ENCODE measurements around the gene AKAP8L. TPM values are rescaled to one million over a fixed set of nuclear protein-coding genes. Genes with fewer than 3 reads are reported as not detected.

Gene AKAP8L
- total RNA-seq, 1 experiment from 2014 or later = 231 TPM

DNA sequence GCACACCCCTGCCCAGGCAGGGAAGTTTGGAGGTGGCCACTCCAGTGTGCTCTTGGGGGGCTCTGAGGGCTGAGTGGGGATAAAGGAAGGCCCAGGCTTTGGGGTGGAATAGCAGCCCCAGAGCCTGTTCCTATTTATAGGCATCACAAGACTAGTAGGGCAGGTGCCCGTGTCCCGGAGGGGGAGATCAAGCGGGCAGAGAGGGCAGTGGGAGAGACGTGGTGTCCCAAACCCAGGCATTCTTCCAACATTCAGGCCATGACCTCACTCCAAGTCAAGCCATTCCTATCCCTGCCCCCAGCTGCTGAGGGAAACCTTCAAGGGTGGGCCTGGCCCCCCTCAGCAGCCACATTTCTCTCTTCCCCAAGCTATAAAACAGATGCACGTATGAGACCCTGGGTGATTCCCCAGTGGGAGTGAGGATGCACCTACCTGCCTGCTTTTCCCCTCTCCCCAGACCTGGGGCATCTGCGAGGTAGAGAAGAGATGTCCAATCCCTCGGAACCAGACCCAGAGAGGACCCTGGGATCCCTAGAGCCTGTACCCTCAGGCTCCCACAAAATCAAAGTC is 27.1 kb upstream of the AKAP8L start:
- ATAC-seq = no peak
- H3K36me3 Mint-ChIP-seq = no peaks in the 10 kb centered on the region
- TF ChIP-seq CREM (CRISPR knock-in tag; IDR thresholded peaks at IDR 0.05) (no peak), ZNF317 (CRISPR knock-in tag; IDR thresholded peaks at IDR 0.05; ENCODE audit: borderline replicate concordance, low read depth) (no peak), ZBTB21 (CRISPR knock-in tag; IDR thresholded peaks at IDR 0.05; ENCODE audit: borderline replicate concordance) (no peak), NFYB (CRISPR knock-in tag; conservative IDR thresholded peaks at IDR 0.05; ENCODE audit: low read depth) (no peak)
- TF ChIP-seq, protein P1, sequence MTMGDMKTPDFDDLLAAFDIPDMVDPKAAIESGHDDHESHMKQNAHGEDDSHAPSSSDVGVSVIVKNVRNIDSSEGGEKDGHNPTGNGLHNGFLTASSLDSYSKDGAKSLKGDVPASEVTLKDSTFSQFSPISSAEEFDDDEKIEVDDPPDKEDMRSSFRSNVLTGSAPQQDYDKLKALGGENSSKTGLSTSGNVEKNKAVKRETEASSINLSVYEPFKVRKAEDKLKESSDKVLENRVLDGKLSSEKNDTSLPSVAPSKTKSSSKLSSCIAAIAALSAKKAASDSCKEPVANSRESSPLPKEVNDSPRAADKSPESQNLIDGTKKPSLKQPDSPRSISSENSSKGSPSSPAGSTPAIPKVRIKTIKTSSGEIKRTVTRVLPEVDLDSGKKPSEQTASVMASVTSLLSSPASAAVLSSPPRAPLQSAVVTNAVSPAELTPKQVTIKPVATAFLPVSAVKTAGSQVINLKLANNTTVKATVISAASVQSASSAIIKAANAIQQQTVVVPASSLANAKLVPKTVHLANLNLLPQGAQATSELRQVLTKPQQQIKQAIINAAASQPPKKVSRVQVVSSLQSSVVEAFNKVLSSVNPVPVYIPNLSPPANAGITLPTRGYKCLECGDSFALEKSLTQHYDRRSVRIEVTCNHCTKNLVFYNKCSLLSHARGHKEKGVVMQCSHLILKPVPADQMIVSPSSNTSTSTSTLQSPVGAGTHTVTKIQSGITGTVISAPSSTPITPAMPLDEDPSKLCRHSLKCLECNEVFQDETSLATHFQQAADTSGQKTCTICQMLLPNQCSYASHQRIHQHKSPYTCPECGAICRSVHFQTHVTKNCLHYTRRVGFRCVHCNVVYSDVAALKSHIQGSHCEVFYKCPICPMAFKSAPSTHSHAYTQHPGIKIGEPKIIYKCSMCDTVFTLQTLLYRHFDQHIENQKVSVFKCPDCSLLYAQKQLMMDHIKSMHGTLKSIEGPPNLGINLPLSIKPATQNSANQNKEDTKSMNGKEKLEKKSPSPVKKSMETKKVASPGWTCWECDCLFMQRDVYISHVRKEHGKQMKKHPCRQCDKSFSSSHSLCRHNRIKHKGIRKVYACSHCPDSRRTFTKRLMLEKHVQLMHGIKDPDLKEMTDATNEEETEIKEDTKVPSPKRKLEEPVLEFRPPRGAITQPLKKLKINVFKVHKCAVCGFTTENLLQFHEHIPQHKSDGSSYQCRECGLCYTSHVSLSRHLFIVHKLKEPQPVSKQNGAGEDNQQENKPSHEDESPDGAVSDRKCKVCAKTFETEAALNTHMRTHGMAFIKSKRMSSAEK (CRISPR knock-in tag; IDR thresholded peaks at IDR 0.05; ENCODE audit: borderline replicate concordance) = no peak
- TF ChIP-seq, protein P2, sequence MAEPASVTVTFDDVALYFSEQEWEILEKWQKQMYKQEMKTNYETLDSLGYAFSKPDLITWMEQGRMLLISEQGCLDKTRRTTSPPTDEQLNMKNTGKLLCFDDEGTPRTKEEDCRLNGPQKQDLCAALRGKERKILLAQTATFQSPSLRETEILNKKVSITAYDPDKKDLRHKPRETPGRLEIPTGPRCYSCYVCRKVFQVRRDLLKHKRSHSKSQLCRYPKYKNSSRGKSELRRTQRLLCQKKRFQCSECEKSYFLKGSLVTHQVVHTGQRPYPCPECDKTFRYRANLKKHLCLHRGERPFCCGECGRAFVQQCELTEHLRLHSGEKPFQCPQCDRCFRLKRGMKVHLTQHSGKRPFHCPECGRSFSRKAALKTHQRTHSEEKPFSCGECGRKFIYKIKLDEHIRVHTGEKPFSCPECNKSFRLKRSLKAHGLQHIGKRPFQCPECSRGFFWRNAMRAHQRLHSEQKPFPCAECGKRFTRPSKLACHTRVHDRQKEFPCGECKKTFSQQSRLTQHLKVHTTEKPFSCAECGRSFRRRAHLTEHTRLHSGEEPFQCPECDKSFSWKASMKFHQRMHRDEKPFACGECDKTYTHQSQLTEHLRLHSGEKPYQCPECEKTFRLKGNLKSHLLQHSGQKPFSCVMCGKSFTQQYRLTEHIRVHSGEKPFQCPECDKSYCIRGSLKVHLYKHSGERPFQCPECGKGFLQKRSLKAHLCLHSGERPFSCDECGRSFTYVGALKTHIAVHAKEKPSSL (CRISPR knock-in tag; conservative IDR thresholded peaks at IDR 0.05) = no peak
- peaks cover 7% of the 10 kb centered on the region for H3K4me1 Mint-ChIP-seq
- DNase-seq (ENCODE audit: low spot score) = no peak
- peaks cover 12% of the 10 kb centered on the region; the same call in 1 of the 2 replicates for H3K27me3 Mint-ChIP-seq (ENCODE audit: low read depth)
- CTCF ChIA-PET = no interaction called here
- POLR2A ChIA-PET = no interaction called here
- no peak overlapping the region for H3K27ac Mint-ChIP-seq
- H3K9me3 Mint-ChIP-seq = no peaks in the 10 kb centered on the region
- no peak overlapping the region for H3K4me3 Mint-ChIP-seq

DNA sequence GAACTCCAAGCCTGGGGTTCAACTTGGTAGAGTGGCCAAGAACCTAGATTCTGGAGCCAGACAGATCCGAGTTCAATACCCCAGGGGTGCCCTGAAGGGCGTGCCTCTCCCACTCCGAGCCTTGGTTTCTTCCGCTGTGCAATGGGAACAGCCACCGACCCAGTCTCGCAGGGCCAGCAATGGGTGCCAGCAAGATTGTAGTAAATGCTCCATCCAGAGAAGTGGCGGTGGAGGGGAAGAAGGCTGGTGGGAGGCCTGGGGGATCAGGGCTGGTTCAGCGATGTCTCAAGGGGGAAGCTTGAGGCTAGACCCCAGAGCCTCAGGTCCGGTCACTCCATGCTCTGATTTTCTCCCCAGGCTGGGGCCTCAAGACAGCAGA is 26.4 kb upstream of the AKAP8L start:
- H3K4me3 Mint-ChIP-seq = no peak overlapping the region
- H3K27me3 Mint-ChIP-seq (ENCODE audit: low read depth) = peaks cover 7% of the 10 kb centered on the region; the same call in 1 of the 2 replicates
- no peak overlapping the region for H3K27ac Mint-ChIP-seq
- ChIA-PET POLR2A (no interaction called here), CTCF (no interaction called here)
- H3K4me1 Mint-ChIP-seq = peaks cover 7% of the 10 kb centered on the region
- no peaks in the 10 kb centered on the region for H3K36me3 Mint-ChIP-seq
- no peaks in the 10 kb centered on the region for H3K9me3 Mint-ChIP-seq
- DNase-seq (ENCODE audit: low spot score) (no peak), ATAC-seq (no peak)
- TF ChIP-seq, protein P3, sequence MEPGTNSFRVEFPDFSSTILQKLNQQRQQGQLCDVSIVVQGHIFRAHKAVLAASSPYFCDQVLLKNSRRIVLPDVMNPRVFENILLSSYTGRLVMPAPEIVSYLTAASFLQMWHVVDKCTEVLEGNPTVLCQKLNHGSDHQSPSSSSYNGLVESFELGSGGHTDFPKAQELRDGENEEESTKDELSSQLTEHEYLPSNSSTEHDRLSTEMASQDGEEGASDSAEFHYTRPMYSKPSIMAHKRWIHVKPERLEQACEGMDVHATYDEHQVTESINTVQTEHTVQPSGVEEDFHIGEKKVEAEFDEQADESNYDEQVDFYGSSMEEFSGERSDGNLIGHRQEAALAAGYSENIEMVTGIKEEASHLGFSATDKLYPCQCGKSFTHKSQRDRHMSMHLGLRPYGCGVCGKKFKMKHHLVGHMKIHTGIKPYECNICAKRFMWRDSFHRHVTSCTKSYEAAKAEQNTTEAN (CRISPR knock-in tag; IDR thresholded peaks at IDR 0.05) = no peak
- TF ChIP-seq MYBL2 (CRISPR knock-in tag; IDR thresholded peaks at IDR 0.05) (no peak), NR2C2 (CRISPR knock-in tag; IDR thresholded peaks at IDR 0.05) (no peak), TCF7 (CRISPR knock-in tag; IDR thresholded peaks at IDR 0.05; ENCODE audit: low read depth) (no peak), PRRX2 (CRISPR knock-in tag; IDR thresholded peaks at IDR 0.05) (no peak)
- TF ChIP-seq, protein P4, sequence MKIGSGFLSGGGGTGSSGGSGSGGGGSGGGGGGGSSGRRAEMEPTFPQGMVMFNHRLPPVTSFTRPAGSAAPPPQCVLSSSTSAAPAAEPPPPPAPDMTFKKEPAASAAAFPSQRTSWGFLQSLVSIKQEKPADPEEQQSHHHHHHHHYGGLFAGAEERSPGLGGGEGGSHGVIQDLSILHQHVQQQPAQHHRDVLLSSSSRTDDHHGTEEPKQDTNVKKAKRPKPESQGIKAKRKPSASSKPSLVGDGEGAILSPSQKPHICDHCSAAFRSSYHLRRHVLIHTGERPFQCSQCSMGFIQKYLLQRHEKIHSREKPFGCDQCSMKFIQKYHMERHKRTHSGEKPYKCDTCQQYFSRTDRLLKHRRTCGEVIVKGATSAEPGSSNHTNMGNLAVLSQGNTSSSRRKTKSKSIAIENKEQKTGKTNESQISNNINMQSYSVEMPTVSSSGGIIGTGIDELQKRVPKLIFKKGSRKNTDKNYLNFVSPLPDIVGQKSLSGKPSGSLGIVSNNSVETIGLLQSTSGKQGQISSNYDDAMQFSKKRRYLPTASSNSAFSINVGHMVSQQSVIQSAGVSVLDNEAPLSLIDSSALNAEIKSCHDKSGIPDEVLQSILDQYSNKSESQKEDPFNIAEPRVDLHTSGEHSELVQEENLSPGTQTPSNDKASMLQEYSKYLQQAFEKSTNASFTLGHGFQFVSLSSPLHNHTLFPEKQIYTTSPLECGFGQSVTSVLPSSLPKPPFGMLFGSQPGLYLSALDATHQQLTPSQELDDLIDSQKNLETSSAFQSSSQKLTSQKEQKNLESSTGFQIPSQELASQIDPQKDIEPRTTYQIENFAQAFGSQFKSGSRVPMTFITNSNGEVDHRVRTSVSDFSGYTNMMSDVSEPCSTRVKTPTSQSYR (CRISPR knock-in tag; IDR thresholded peaks at IDR 0.05) = no peak
- TF ChIP-seq, protein P5, sequence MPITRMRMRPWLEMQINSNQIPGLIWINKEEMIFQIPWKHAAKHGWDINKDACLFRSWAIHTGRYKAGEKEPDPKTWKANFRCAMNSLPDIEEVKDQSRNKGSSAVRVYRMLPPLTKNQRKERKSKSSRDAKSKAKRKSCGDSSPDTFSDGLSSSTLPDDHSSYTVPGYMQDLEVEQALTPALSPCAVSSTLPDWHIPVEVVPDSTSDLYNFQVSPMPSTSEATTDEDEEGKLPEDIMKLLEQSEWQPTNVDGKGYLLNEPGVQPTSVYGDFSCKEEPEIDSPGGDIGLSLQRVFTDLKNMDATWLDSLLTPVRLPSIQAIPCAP (CRISPR knock-in tag; IDR thresholded peaks at IDR 0.05) = no peak
- TF ChIP-seq, protein P6, sequence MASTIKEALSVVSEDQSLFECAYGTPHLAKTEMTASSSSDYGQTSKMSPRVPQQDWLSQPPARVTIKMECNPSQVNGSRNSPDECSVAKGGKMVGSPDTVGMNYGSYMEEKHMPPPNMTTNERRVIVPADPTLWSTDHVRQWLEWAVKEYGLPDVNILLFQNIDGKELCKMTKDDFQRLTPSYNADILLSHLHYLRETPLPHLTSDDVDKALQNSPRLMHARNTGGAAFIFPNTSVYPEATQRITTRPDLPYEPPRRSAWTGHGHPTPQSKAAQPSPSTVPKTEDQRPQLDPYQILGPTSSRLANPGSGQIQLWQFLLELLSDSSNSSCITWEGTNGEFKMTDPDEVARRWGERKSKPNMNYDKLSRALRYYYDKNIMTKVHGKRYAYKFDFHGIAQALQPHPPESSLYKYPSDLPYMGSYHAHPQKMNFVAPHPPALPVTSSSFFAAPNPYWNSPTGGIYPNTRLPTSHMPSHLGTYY (CRISPR knock-in tag; IDR thresholded peaks at IDR 0.05) = no peak
- TF ChIP-seq, protein P7, sequence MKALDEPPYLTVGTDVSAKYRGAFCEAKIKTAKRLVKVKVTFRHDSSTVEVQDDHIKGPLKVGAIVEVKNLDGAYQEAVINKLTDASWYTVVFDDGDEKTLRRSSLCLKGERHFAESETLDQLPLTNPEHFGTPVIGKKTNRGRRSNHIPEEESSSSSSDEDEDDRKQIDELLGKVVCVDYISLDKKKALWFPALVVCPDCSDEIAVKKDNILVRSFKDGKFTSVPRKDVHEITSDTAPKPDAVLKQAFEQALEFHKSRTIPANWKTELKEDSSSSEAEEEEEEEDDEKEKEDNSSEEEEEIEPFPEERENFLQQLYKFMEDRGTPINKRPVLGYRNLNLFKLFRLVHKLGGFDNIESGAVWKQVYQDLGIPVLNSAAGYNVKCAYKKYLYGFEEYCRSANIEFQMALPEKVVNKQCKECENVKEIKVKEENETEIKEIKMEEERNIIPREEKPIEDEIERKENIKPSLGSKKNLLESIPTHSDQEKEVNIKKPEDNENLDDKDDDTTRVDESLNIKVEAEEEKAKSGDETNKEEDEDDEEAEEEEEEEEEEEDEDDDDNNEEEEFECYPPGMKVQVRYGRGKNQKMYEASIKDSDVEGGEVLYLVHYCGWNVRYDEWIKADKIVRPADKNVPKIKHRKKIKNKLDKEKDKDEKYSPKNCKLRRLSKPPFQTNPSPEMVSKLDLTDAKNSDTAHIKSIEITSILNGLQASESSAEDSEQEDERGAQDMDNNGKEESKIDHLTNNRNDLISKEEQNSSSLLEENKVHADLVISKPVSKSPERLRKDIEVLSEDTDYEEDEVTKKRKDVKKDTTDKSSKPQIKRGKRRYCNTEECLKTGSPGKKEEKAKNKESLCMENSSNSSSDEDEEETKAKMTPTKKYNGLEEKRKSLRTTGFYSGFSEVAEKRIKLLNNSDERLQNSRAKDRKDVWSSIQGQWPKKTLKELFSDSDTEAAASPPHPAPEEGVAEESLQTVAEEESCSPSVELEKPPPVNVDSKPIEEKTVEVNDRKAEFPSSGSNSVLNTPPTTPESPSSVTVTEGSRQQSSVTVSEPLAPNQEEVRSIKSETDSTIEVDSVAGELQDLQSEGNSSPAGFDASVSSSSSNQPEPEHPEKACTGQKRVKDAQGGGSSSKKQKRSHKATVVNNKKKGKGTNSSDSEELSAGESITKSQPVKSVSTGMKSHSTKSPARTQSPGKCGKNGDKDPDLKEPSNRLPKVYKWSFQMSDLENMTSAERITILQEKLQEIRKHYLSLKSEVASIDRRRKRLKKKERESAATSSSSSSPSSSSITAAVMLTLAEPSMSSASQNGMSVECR (CRISPR knock-in tag; IDR thresholded peaks at IDR 0.05; ENCODE audit: borderline replicate concordance) = no peak
